HG03460 (cell line): Measurements from ENCODE around the gene MCTS1.
"Not testable (repeated sequence)": the region's sequence is repeated elsewhere in the genome, so short reads cannot be mapped to it uniquely, and the experiment has no call there.

ENCODE experiments used
- ATAC-seq: cut with Tn5 transposase; IDR thresholded peaks from one replicate; pipeline ENCODE4 v1.9.1; 2021; ENCODE audit not compliant: unreplicated experiment

Gene MCTS1

DNA sequence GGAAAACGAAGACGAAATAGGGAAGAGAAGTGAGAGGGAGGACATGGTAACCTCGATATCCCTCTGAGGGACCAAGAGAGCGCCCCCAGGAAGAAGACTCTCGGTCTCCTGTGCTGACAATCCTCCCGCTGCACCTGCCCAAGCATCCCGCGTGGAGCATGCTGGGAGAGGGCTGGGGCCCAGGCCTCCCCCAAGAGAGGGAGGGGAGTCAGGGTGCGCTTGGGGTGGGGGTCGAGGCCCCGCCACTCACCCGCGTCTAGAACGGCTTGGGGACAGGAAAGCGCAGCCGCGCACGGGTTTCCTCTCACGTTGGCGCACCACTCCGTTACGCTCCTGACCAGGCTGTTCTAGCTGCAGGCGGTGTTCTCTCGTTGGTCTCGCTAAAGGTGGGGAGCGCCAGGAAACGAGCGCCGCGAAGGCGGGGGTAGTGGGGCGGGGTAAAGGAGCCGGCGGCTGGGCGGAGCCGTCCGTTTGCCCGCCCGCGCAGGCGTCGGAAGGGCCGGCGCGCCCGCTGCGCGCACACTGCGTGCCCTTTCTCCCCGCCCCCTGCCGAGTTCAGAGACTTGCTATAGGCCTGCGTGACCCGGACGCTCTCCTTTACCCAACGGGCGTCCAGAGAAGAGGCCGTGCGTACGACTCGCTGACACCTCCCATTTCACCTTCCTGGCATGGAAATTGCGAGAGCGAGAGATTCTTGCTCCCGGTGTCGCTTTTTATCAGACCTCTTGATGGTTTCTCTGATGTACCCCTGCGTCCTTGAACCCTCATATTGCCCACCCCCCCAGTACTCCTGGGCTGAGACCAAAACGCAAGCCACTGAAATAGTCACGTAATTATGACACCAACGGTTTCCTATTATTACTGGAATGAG lies 26.0 kb downstream of the MCTS1 start, which contains the start of gene C1GALT1C1:
Gene C1GALT1C1, minus strand, starts transcription at position 388 of the 871 bp plus-strand sequence. CDS start 2,888 bp downstream, outside the sequence.
- ATAC-seq, result peak; percentile 98

DNA sequence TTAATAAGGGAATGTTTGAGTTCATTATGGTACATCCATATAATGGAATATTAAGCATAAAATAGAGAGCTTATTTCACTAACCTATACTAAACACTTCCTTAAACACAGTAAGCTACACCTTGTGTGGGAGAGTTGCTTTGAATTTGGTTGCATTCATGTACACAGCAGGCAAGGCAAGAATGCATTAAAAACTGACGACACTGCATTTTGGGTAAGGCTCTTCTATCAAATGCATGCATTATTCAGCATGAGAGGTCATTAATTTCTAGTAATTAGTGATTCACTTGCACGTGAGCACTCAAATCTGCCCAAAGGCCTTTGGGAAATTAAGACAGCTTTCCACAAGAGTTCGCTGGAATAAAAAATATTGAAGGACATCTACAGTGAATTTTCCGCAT lies 34.7 kb downstream of the MCTS1 start:
- ATAC-seq, result no peak

DNA sequence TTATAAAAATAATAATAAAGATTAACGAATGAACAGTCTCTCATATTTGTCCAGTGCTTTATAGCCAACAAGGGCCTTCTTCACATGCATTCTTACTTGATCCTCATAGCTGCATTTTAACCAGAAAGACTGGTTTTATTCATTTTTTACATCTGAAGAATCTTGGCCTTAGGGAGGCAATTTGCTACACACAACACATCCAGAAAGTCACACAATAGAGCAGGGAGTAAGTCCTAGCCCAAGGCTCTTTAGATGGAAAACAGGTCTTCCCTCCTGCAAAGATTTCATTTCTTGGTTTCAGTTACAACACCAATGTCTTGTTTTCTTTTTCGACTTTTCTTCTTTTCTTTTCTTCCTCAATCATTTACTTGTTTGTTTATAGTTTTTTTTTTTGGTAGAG lies 39.0 kb downstream of the MCTS1 start:
- ATAC-seq, result no peak

DNA sequence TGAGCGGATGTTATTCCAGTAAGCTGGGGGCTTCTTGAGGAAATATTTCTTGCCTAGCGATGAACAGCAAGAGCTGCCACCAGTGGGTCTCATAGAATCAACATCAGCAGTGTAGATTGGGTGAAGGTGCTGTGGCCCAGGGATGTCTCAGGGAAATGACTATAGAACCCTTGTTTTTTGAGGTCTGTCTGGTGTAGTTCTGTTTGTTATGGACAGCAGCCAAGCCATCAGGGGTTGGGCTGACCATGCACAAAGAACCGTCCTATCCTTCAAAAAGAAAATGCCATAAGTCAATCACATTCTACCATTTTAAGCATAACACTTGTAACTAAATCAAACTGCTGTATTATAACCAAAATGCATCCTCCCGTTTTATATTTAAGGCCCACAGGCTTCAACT lies 43.2 kb downstream of the MCTS1 start:
- no peak for ATAC-seq

DNA sequence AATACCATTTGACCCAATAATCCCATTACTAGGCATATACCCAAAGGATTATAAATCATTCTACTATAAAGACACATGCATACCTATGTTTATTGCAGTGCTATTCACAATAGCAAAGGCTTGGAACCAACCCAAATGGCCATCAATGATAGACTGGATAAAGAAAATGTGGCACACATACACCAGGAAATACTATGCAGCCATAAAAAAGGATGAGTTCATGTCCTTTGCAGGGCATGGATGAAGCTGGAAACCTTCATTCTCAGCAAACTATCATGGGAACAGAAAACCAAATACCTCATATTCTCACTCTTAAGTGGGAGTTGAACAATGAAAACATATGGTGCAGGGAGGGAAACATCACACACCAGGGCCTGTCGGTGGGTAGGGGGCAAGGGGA lies 48.4 kb downstream of the MCTS1 start:
- not testable (repeated sequence) for ATAC-seq

DNA sequence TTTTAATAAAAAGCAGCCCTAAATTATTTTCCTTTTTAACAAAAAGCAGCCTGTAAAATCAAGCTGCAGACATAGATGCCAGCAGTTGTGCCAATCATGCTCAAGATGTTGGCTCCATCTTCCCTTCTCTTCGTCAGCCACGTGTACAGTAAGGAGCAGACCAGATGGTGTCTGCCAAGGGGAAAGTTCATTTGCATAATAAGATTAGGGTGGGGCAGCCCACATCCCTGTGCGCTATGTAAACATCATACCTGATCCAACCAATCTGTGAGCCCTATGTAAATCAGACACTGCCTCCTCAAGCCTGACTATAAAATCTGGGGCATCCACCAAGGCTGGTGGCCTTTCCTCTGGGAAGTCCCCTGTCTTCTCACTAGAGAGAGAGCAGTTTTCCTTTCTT lies 49.1 kb downstream of the MCTS1 start:
- ATAC-seq, result no peak

DNA sequence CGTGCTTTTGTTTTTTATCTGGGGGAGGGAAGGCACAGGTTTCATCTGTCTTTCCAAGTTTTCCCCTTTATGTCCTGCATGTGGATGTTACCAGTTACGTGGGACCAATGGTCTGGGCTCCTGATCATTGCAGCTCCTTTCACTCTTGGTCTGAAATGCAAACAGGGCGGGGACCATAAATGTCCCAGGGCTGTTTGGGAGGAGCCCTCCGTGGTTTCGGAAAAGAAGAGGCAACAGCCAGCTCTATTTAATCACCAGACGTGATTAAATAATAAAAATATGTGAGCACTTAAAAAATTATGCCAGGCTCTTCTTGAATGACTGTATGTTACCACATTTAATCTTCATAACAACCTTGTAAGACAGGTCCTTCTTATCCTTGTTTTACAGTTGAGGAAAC lies 56.7 kb downstream of the MCTS1 start:
- no peak for ATAC-seq
